Measurements from ENCODE around the gene RAB8B.
A peak's percentile ranks its signal among the peaks of the same experiment; 100 is the strongest.

Gene RAB8B

DNA sequence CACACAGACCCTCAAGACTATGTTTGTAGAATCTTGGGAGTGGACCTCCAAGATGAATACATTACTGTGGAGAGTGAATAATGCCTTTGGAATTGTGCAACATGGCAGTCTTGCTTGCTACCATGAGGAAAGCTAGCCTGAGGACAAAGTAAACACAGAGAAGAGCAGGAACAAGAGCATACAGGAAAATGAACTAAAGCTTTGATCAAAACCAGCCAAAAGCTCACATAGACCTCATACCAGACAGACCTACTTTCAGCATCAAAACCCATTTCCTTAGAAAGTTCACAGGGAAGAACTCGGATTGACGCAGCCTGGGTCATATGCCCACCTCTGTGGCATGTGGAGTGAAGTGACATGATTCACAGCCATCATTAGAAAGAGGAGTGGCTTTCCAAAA lies 3.3 kb upstream of the RAB8B start:
- no peaks in the 10 kb centered on the region for H3K4me1 ChIP-seq
- H2AFZ ChIP-seq = no peak overlapping the region
- H3K4me3 ChIP-seq (ENCODE audit: low read depth, low read length) = no peak overlapping the region
- TF ChIP-seq, protein P1, sequence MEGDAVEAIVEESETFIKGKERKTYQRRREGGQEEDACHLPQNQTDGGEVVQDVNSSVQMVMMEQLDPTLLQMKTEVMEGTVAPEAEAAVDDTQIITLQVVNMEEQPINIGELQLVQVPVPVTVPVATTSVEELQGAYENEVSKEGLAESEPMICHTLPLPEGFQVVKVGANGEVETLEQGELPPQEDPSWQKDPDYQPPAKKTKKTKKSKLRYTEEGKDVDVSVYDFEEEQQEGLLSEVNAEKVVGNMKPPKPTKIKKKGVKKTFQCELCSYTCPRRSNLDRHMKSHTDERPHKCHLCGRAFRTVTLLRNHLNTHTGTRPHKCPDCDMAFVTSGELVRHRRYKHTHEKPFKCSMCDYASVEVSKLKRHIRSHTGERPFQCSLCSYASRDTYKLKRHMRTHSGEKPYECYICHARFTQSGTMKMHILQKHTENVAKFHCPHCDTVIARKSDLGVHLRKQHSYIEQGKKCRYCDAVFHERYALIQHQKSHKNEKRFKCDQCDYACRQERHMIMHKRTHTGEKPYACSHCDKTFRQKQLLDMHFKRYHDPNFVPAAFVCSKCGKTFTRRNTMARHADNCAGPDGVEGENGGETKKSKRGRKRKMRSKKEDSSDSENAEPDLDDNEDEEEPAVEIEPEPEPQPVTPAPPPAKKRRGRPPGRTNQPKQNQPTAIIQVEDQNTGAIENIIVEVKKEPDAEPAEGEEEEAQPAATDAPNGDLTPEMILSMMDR (IDR thresholded peaks at IDR 0.05) = no peak
- H3K27me3 ChIP-seq (ENCODE audit: control insufficient read depth, insufficient read depth, low read length) = no peaks in the 10 kb centered on the region
- no peak overlapping the region for H3K9ac ChIP-seq
- no peaks in the 10 kb centered on the region for H3K36me3 ChIP-seq (ENCODE audit: control insufficient read depth, insufficient read depth, low read length)
- peaks cover 3% of the 10 kb centered on the region for H3K79me2 ChIP-seq
- no peak overlapping the region for H3K4me2 ChIP-seq (ENCODE audit: low read length)
- no peak overlapping the region for H3K27ac ChIP-seq
- no peaks in the 10 kb centered on the region for H3K9me3 ChIP-seq (ENCODE audit: control insufficient read depth, low read length)

GRCh38 chr15:63187589-63188226 lies 1.7 kb upstream of the RAB8B start:
- Histone ChIP-seq H3K4me3 (ENCODE audit: low read depth, low read length) (no peak overlapping the region), H2AFZ (no peak overlapping the region), H3K36me3 (ENCODE audit: control insufficient read depth, insufficient read depth, low read length) (no peaks in the 10 kb centered on the region), H3K4me1 (no peaks in the 10 kb centered on the region), H3K9me3 (ENCODE audit: control insufficient read depth, low read length) (no peaks in the 10 kb centered on the region), H3K27me3 (ENCODE audit: control insufficient read depth, insufficient read depth, low read length) (no peaks in the 10 kb centered on the region), H3K27ac (no peak overlapping the region), H3K79me2 (peaks cover 8% of the 10 kb centered on the region), H3K9ac (no peak overlapping the region), H3K4me2 (ENCODE audit: low read length) (no peak overlapping the region)
- TF ChIP-seq, protein P1 (IDR thresholded peaks at IDR 0.05) = no peak

GRCh38 chr15:63188247-63188925 lies 1.0 kb upstream of the RAB8B start:
- H3K79me2 ChIP-seq = peaks cover 11% of the 10 kb centered on the region
- H3K9ac ChIP-seq = no peak overlapping the region
- no peaks in the 10 kb centered on the region for H3K4me1 ChIP-seq
- no peaks in the 10 kb centered on the region for H3K27me3 ChIP-seq (ENCODE audit: control insufficient read depth, insufficient read depth, low read length)
- TF ChIP-seq, protein P1 (IDR thresholded peaks at IDR 0.05) = no peak
- peak overlapping the region; percentile 85 for H3K4me2 ChIP-seq (ENCODE audit: low read length)
- peak overlapping the region; percentile 89 for H2AFZ ChIP-seq
- peak overlapping the region; percentile 24 for H3K27ac ChIP-seq
- H3K36me3 ChIP-seq (ENCODE audit: control insufficient read depth, insufficient read depth, low read length) = no peaks in the 10 kb centered on the region
- no peaks in the 10 kb centered on the region for H3K9me3 ChIP-seq (ENCODE audit: control insufficient read depth, low read length)
- peak overlapping the region; percentile 83 for H3K4me3 ChIP-seq (ENCODE audit: low read depth, low read length)

- peak overlapping the region; percentile 83 for H3K4me3 ChIP-seq (ENCODE audit: low read depth, low read length)
- no peaks in the 10 kb centered on the region for H3K4me1 ChIP-seq
- peaks cover 11% of the 10 kb centered on the region for H3K79me2 ChIP-seq
- TF ChIP-seq, protein P1 (IDR thresholded peaks at IDR 0.05) = no peak
- peak overlapping the region; percentile 53 for H3K9ac ChIP-seq
- H2AFZ ChIP-seq = peak overlapping the region; percentile 89
- no peaks in the 10 kb centered on the region for H3K36me3 ChIP-seq (ENCODE audit: control insufficient read depth, insufficient read depth, low read length)
- peak overlapping the region; percentile 85 for H3K4me2 ChIP-seq (ENCODE audit: low read length)
- no peaks in the 10 kb centered on the region for H3K9me3 ChIP-seq (ENCODE audit: control insufficient read depth, low read length)
- H3K27ac ChIP-seq = peak overlapping the region; percentile 69
- H3K27me3 ChIP-seq (ENCODE audit: control insufficient read depth, insufficient read depth, low read length) = no peaks in the 10 kb centered on the region
Observed at GRCh38 chr15:63189941-63190768, 749 bp downstream of the RAB8B start.
